ENCODE measurements around the gene EFCC1. TPM values are rescaled to one million over a fixed set of nuclear protein-coding genes. Genes with fewer than 3 reads are reported as not detected.

Gene EFCC1, protein sequence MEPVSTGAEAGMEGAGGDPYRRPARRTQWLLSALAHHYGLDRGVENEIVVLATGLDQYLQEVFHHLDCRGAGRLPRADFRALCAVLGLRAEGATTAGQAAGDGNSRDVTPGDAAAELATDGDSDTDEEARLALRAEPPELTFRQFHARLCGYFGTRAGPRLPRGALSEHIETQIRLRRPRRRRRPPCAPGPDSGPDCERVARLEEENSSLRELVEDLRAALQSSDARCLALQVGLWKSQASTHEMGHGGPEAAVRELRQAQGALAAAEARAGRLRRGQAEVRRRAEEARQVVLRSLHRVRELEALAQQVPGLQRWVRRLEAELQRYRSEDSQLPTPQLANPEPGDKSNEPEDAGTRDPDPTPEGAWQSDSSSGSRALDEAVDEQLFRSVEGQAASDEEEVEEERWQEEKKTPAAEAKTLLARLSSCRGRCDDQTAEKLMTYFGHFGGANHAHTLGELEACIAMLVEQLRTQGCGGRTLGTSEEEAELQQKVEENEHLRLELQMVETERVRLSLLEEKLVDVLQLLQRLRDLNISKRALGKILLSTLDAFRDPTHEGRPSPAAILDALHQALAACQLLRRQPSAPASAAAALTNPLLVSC
- total RNA-seq: 3.0 TPM
- long read RNA-seq, partial matches to known transcripts: 1 of 9 reads
- long read RNA-seq, other reads (novel, unspliced or antisense): 8 of 9 reads

- ATAC-seq (peak; percentile 84), DNase-seq (peak; percentile 90)
- intact Hi-C loops (cut with micrococcal nuclease): no loop called here
These were observed at the start of gene EFCC1 for GRCh38 chr3:129001101-129001805. TSS of gene EFCC1 (plus strand) at chr3:129001304. CDS start at chr3:129001629, 325 bp downstream.

DNA sequence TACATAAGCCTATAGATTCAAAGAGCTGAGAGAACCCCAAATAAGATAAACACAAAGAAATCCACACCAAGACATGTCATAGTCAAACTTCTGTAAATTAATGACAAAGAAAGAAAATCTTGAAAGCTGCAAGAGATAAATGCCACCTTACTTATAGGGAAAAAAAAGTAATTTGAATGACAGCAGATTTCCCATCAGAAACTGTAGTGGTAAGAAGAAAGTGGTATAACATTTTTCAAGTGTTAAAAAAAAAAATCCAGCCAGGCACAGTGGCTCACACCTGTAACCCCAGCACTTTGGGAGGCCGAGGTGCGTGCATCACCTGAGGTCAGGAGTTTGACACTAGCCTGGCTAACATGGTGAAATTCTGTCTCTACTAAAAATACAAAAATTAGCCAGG lies 44.7 kb upstream of the EFCC1 start:
- ATAC-seq (no peak), DNase-seq (no peak)
- intact Hi-C loops (cut with micrococcal nuclease): no loop called here

DNA sequence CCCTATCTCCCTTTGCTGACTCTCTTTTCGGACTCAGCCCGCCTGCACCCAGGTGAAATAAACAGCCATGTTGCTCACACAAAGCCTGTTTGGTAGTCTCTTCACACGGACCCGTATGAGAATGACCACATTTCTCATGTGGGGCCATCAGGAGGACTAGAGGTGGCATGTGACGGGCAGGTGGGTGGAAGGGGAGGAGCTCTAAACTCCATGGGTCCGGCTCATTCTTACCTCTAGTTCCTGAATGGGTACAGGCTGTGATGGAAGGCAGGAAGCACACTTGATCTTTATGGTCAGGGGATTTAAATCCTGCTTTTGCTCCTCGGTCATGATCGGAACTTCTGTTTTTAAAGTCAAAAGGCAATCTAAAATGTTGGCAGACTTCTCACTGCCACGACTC lies 35.8 kb upstream of the EFCC1 start:
- ATAC-seq (no peak), DNase-seq (no peak)
- intact Hi-C loops (cut with micrococcal nuclease): no loop called here

DNA sequence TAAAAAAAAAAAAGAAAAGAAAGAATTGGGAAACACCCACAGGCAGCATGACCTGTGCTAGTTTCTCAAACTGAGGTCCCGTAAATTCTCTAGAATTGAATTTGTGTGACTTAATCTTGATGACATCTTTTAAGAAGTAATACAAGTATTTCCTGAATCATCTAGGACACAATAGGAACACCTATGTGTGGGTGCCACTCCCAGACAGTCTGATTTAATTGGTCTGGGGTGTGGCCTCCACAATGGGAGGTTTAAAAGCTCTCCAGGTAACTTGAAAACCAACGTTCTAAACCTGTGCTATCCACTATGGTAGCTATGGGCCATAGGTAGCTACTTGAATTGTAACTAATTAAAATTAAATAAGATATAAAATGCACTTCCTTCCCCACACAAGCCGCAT lies 35.3 kb upstream of the EFCC1 start:
- DNase-seq: no peak
- intact Hi-C loops (cut with micrococcal nuclease): no loop called here
- ATAC-seq: no peak

DNA sequence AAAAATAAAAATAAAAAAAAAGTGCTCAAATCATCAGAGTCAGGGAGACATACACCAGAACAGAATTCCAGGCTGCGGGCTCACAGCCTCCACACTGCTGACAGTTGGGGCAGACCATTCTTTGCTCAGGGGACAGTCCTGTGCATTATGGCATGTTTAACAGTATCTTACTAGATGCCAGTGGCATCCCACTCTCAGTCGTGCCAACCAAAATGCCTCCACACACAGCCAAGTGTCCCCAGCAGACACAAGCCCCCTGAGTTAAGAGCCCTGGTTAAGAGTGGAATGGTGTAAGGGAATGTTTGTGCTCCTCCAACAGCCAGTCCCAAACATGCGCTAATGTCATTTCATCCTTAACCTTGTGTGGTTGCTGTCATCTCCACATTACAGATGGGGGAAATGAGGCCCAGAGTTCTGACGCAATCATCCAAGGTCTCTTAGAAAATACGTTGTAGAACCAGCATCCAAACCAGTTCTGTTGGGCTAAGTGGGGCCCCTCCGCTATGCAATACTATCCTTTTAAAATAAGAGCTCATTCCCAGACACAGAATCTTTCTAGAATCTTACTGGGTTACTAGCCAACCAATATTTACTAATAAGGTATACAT lies 33.3 kb upstream of the EFCC1 start:
- ATAC-seq: no peak
- no peak for DNase-seq
- intact Hi-C loops (cut with micrococcal nuclease): no loop called here

DNA sequence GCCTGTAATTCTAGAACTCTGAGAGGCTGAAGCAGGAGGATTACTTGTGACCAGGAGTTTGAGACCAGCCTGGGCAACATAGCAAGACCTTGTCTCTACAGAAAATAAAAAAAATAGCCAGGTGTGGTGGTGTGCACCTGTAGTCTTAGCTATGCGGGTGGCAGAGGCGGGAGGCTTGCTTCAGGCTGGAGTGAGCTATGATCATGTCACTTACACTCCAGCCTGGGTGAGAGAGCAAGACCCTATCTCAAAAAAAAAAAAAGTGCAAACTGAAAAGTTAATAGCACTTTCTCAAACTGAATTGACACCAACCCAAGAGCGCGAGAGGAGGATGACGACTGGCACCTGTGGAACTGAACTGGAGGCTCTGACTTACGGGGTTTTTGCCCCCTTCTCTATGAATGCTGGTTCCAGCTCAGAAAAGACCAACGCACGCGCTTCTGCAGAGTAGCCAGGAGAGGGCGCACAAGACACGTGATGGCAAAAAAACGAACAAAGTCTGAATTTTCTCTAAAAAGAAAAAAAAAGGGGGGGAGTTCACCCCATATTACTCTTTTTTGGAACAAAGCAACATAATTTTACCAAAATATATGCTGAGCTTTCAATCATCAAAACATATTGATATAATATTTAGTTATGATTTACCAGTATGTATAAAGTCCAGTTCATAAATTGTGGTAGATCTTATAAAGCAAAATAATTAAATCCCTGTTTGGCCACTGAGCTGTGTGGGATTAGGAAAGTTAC lies 30.9 kb upstream of the EFCC1 start:
- DNase-seq (peak; percentile 52), ATAC-seq (peak; percentile 50)
- intact Hi-C loops (cut with micrococcal nuclease): loop anchor here (10.0 kb wide), 1 partner anchor 275 kb away; the partner anchor contains the start of gene COPG1

GRCh38 chr3:128970740-128971047 lies 30.4 kb upstream of the EFCC1 start:
- intact Hi-C loops (cut with micrococcal nuclease): loop anchor here (10.0 kb wide), 1 partner anchor 274 kb away; the partner anchor contains the start of gene COPG1
- DNase-seq: no peak
- peak; percentile 22 for ATAC-seq

- peak; percentile 95 for ATAC-seq
- peak; percentile 50 for DNase-seq
- intact Hi-C loops (cut with micrococcal nuclease): loop anchor here (10.0 kb wide), 1 partner anchor 273 kb away; the partner anchor contains the start of gene COPG1
These were observed 29.5 kb upstream of the EFCC1 start for GRCh38 chr3:128971421-128972100.

DNA sequence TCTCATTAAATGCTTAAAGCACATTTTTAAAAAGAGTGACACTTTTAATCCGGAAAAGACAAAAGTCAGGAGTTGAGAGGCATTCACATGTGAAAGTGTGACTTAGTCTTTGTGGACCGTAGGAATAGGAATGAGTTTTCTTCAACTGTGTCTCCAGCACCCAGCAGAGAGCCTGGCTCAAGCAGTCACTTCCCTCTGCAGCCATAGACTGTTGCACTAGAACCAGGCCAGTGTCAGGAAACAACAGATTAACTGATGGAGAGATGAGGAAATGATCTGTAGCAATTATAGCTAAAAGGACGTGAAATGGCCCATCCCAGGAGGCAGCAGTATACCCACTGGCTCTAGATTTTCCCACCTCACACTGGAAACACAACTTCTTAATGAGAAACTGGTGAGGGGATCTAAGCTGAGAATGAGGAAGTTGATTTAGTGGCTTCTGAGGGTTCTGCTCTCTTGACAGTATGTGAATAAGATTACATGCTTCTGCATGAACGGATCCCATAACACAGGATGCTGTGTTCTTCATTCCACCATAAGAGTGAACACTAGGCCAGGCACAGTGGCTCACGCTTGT lies 27.0 kb upstream of the EFCC1 start:
- no peak for DNase-seq
- intact Hi-C loops (cut with micrococcal nuclease): loop anchor here (10.0 kb wide), 1 partner anchor 271 kb away; the partner anchor contains the start of gene COPG1
- ATAC-seq: no peak

- intact Hi-C loops (cut with micrococcal nuclease): loop anchor here (10.0 kb wide), 1 partner anchor 270 kb away; the partner anchor contains the start of gene COPG1
- no peak for ATAC-seq
- no peak for DNase-seq
These were observed 25.8 kb upstream of the EFCC1 start for GRCh38 chr3:128975276-128975675.

DNA sequence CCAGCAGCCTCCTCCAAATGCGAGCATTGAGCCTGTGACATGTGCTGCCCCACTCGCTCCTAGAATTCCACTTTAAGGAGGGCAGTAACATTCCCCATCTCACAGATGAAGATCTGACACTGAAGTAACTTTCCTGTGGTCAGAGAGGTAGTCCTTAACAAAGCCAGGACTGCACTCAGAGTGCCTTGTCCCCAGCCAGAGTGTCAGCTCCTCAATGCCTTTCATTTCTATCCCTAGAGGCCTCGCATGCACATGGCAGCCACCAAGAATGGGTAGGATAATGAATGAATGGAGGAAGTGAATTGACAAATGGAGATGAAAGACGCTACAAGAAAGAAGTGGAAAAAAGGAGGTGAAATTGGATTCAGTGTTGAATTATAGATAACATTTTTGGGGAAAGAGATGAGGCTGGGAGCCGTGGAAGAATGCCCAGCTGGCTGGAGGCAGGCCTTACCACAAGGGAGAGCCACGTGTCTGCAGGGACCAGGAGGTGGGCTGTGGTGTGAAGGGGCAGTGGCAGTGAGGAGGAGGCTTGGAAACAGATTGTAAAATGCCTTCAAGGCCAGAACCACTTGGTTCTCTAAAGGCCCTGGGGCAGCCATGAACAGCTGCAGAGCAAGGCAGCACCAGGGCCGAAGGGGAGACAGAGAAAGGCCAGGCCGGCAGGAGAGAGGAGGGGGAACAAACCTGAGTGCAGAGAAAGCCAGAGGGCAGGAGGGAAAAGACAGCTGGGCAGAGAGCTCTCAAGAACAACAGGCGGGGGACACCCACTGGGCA lies 17.6 kb upstream of the EFCC1 start:
- intact Hi-C loops (cut with micrococcal nuclease): no loop called here
- ATAC-seq (no peak), DNase-seq (no peak)

GRCh38 chr3:128984596-128984995 lies 16.5 kb upstream of the EFCC1 start:
- DNase-seq (no peak), ATAC-seq (no peak)
- intact Hi-C loops (cut with micrococcal nuclease): no loop called here

GRCh38 chr3:128987302-128988100 lies 13.6 kb upstream of the EFCC1 start:
- intact Hi-C loops (cut with micrococcal nuclease): no loop called here
- DNase-seq (no peak), ATAC-seq (no peak)

- ATAC-seq: no peak
- DNase-seq: no peak
- intact Hi-C loops (cut with micrococcal nuclease): no loop called here
These were observed 12.8 kb upstream of the EFCC1 start for GRCh38 chr3:128988286-128988685.

DNA sequence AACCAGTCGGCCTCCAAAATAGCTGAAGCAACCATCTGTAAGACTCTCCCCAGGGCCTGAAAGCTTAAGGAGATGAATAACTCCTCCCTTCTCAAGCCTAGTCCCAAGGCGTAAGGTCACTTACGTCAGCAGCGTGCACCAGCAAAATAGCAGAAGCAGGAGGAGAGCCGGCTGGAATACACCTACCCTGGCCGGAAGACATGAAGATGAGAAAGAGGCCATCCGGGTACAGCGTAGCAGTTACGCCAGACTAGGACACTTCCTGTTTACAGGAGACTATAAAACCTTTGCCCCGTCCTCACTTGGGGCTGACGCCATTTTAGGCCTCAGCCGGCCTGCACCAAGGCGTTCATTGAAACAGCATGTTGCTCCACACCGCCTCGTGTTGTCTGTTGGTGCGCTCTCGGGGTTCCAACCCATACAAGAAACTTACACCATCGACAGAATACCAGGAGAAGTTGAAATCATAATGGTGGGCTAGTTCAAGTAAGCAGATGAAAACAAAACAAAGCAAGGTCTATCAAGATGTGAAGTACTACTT lies 9.7 kb upstream of the EFCC1 start:
- intact Hi-C loops (cut with micrococcal nuclease): no loop called here
- DNase-seq: no peak
- ATAC-seq: no peak

GRCh38 chr3:128992926-128993460 lies 8.1 kb upstream of the EFCC1 start:
- DNase-seq (no peak), ATAC-seq (no peak)
- intact Hi-C loops (cut with micrococcal nuclease): no loop called here
